ENCODE data around the gene PEPD.

The PEPD gene

GRCh38 chr19:33545217-33545981 lies 23.8 kb upstream of the PEPD start:
- DNase-seq: no peak

GRCh38 chr19:33535226-33535625 lies 13.6 kb upstream of the PEPD start:
- DNase-seq: no peak

GRCh38 chr19:33532859-33533460 lies 11.4 kb upstream of the PEPD start:
- no peak for DNase-seq

- DNase-seq: no peak
These were observed 9.3 kb upstream of the PEPD start for GRCh38 chr19:33530842-33531241.

DNA sequence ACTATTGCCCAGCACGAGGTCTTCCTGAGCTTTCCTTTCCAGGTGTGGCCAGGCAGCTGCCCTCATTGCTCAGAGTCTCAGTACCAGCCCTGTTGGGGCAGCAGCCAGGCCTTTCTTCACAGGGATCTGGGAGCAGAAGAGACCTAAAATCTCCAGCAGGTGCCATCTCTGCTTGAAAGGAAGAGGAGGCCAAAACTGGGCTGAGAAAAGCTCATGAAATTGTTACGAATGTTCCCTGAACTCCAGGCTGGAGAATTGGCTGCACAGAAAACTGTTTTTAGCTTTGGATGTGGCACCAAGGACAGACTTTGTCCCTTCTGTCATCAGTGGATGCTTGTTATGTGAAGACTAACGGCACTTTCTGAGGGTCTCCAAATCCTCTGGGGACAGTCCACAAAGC lies 8.7 kb upstream of the PEPD start:
- DNase-seq: no peak

GRCh38 chr19:33529094-33529676 lies 7.6 kb upstream of the PEPD start:
- DNase-seq: no peak

DNA sequence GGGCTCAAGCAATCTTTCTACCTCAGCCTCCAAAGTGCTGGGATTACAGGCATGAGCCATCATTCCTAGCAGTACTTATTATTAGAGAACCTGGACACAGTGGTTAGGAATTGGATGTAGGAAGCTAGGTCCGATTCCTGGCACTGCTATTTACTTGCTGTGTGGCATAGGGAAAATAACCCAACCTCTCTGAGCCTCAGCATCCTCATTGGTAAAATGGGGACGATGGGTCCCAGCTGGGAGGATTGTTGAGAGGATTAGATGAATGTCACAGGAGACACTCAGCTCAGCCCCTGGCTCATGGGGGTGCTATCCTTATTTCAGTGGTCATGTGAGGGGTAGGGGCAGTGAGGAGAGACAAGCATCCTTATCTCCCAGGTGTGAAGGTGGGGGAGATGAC lies 6.8 kb upstream of the PEPD start:
- no peak for DNase-seq

DNA sequence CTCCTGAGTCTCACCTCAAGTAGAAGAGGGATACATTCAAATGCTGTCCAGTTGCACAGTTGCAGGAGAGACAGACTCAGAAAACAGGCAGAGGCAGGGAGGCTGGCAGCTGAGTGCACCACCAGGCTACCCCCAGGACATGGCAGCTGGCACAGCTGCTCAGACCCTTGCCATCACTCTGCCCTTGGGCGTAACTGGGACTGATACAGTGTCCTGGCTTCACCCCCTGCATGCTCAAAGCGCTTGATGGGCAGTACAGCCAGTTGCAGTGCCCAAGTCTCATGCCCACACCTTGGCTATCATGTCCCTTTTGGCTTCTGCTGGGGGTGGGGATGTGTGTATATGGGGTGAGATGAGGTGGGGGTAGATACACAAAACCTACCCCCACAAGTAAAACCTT lies 5.5 kb upstream of the PEPD start:
- DNase-seq: no peak

DNA sequence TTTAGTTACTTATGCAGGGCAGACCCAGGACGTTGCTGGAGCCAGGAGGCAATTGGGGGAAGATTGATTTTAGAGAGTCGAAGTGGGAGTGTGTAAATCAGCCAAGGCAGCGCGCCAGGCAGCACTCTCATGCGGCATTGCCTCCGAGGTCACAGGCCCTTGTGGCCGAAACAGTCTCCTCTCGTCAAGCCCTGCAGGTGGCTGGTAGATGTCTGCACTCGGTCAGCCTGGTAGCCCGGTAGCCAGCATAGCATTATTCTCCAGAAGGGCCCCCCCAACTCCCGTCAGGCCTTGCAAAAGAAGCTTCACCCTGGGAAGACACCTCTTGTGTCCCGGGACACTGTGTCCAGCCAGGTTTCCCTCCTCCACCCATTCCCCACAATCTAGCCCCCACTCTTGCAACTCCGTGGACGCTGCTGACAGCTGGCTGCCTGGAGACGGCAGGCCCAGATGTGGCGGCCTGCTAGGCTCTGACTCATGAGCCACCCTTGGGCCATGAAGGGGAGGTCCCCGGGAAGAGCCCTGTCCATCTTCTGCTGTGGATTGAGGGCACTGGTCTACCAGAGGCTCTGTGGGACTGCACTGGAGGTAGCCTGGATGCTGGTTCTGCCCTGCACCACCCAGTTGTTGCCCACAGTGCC lies 2.6 kb upstream of the PEPD start:
- DNase-seq: no peak

- DNase-seq: no peak
These were observed 1.6 kb upstream of the PEPD start for GRCh38 chr19:33523167-33523566.

DNA sequence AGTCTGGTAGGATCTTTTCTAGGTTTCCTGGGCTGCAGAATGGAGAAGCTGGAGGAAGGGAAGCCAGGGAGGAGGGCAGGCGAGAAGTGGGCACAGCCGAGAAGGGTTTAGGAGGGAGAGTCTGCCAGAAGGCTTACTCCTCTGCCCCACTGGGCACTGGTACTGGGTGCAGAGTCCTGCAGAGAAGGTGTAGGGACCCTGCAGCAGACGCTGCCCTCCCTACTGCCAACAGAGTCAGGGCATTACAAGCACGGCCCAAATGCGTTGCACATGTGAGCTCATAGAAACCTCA lies 726 bp upstream of the PEPD start:
- DNase-seq: no peak

GRCh38 chr19:33520844-33521479 lies 629 bp downstream of the PEPD start:
- no peak for DNase-seq

DNA sequence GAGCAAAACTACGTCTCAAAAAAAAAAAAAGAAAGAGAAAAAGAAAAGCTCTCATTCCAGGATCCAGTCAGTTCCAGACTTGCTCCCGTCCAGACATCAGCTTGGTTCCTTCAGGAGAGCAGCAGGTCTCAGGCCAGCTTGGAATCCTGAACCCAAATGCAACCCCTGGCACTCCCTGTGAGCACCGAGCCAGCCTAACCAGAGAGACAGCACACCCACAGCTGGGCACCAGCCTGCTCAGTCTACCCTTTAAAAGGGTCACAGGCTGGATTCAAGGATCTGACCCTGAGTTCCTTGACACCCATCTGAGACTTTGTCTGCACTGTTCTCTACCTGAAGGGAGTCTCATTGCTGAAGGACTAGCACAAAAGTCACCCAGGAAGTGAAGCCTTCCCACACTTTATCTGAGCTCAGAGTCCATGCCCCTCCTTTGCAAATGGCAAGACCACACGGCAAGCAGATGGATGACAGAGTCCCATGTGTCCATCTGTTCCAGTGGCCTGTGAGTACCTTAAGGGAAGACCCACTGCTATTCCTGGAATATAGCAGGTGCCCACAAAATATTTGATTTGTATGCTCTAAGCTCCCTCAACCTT lies 1.4 kb downstream of the PEPD start:
- no peak for DNase-seq

DNA sequence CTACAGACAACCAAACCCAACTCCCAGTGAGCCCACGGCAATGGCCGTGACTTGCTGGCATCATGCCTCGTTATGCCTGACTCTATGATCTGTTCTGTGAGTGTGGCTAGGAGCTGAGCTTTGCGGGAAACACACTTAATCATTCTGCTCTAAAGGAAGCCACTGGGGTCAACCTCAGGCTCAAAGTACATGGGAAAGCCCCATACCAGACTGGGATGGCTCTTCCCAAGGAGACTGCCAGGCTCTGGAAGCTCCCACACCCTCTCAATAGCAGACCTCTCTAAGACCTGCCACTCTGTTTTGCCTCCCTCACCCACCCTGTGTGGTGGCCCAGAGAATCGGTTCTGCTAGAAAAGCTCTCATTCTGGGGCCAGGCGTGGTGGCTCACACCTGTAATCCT lies 2.2 kb downstream of the PEPD start:
- DNase-seq: no peak

DNA sequence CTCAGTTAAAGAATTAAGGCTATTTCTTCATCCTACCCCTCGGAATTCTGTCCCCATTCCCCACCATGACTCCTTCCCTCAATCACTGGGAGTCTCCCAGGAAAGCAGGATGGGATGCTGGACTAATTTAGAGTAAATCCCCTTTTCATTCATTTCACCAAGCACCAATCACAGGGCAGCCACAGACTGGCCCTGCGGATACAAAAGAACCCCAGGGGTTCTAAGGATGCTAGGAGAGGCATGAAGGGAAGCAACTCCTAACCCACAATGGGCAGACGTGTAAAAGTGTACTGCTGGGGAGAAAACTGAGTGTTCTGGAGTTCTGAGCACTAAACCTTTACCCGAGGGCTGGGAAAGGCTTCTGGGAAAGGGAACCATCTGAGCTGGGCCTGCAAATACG lies 3.0 kb downstream of the PEPD start:
- no peak for DNase-seq

GRCh38 chr19:33517922-33518321 lies 3.7 kb downstream of the PEPD start:
- no peak for DNase-seq

GRCh38 chr19:33515921-33516320 lies 5.7 kb downstream of the PEPD start:
- no peak for DNase-seq

DNA sequence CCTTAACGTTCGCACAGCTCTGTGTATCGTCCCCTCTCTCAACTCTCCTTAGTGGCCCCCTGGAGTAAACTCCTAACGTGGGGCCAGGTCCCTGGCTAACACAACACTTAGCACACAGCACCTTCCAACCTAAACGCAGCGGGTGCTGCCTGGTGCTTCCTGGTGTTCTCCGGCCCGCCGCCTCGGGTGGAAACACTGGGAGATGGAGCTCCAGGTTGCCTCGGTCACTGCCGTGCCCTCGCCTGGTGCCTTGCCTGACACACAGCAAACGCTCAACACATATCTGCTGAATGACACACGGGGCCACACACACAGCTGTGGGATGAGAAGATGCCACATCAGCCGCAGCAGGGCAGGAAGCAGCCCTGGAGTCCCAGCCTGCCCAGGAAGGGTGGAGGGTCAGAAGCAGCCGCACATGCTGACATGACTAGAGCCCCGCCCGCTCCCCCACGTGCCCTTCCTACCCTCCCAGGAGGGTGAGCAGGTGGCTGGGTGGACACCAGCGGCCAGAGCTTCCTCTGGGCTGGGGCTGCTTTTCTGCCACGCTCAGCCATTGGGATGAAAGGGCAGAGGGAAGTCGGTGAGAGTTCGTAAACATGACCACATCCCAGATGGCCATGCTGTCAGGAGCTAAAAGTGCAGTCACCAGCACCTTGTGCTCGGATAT lies 6.6 kb downstream of the PEPD start:
- peak in 1 of 5 experiments; percentile 53 for DNase-seq

GRCh38 chr19:33513424-33513823 lies 8.2 kb downstream of the PEPD start:
- DNase-seq: no peak

DNA sequence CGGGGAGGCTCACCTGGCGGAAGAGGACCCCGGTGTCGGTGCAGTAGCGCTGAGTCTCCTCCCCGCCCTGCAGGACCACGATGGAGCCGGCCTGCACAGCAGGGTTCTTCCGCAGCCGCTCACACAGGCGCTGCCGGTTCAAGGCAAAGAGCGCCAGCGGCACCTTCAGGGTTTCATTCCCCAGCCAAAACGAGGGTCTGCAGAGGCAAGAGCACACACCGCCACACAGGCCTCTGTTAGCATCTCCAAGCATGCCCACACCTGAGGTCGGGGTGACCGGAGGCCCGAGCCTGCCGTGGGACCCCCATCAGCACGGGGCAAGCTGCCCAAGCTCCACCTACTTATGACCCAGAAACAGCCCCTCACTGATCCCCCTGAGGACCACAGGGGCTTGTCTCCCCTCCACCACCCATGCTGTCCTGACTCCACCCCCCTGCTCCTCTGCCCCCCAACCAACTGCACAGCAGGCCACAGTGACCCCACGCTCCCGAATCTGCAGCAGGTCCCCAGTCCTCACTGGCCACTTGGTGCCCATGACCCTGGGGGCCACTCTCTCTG lies 8.9 kb downstream of the PEPD start:
- DNase-seq: no peak

DNA sequence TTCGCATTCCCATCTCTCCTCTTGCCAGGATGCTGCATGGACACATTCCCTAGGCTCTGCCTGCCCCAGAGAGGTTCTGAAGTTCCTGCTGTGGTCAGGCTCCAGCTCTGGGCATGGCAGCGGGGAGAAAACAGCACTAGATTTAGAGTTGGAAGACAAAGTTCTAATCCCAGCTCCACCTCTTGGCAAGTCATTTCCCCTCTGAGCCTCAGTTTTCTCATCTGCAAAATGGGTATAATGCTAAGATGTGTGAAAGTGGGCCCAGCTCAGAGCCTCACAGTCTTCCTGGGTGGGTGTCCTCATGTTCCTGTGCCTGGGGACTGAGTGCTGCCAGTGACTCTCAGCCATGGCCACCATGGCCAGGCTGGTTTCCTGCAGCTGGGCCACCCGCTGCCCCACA lies 9.6 kb downstream of the PEPD start:
- no peak for DNase-seq

DNA sequence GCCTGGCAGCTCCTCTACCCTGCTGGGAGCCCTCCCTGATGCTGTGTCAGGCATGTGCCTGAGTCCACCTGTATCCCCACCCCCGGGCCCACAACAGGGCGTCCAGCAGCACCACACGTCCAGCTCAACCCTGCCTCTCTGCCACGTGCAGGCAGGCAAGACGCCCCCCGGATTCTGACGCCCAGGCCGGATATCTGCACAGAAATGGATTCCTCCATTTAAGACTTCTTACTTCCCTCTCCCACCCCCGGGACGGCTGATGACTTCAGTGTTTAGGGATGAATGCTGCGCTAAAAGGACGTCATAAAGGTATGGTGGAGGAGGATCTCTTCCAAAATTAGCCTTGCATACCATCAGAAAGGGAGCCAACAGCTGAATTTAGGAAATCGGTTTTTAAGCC lies 10.2 kb downstream of the PEPD start:
- no peak for DNase-seq
